H1 (cell line): Measurements from ENCODE around the gene TMUB1. TPM values are rescaled to one million over a fixed set of nuclear protein-coding genes. Genes with fewer than 3 reads are reported as not detected.

Experiments used
- BRCA1 ChIP-seq: IDR thresholded peaks from 2 replicates; pipeline ENCODE4 v1.6.1; 2012; ENCODE audit warnings: low read depth, low read length, improper control_type of control experiment
- CHD7 ChIP-seq: fragments of 300-600 bp; sonication (generic); IDR thresholded peaks from 2 replicates; pipeline ENCODE4 v1.7.1; 2012; ENCODE audit warnings: low read length, moderate library complexity, mild to moderate bottlenecking, inconsistent platforms; ENCODE audit not compliant: insufficient replicate concordance
- EP300 ChIP-seq, 2 experiments: IDR thresholded peaks; 1 replicate in 1 of 2; 2 replicates in 1 of 2; pipeline ENCODE4 v1.6.1; 2011 to 2012; ENCODE audit warnings: low read depth in 2 of 2, low read length in 2 of 2, mild to moderate bottlenecking in 2 of 2, borderline replicate concordance in 1 of 2, inconsistent platforms in 1 of 2, moderate library complexity in 1 of 2
- EZH2 ChIP-seq: fragments of 200-600 bp; sonication (generic); IDR thresholded peaks from 2 replicates; pipeline ENCODE4 v1.7.1; 2012; ENCODE audit warnings: low read depth, mild to moderate bottlenecking, moderate library complexity, low read length, inconsistent platforms; ENCODE audit not compliant: severe bottlenecking
- RAD21 ChIP-seq, 2 experiments: IDR thresholded peaks in 1 of 2; conservative IDR thresholded peaks in 1 of 2; 2 replicates each; pipeline ENCODE4 v1.6.1; 2011; ENCODE audit warnings: low read depth in 2 of 2, low read length in 2 of 2, improper control_type of control experiment in 1 of 2, inconsistent platforms in 1 of 2, mild to moderate bottlenecking in 1 of 2, moderate library complexity in 1 of 2
- SP2 ChIP-seq: IDR thresholded peaks from 2 replicates; pipeline ENCODE4 v1.6.1; 2012; ENCODE audit warnings: mild to moderate bottlenecking, low read length, inconsistent platforms
- TEAD4 ChIP-seq: IDR thresholded peaks from 2 replicates; pipeline ENCODE4 v1.6.1; 2012; ENCODE audit warnings: low read depth, low read length, inconsistent platforms, mixed read lengths
- polyA plus RNA-seq, 7 experiments: library from polyadenylated mRNA; depleted of rRNA in 3 of 7; stranded (reverse) in 5 of 7; unstranded in 2 of 7; fragments of >200 nt in 5 of 7; fragments of 200-250 nt in 2 of 7; gene quantifications; 1 replicate in 5 of 7; 2 replicates in 1 of 7; 4 replicates in 1 of 7; pipeline versions ENCODE4 v1.2.1 to v1.2.3, GENCODE V29; 2011 to 2013; ENCODE audit warnings: missing spikeins in 2 of 7, mixed read lengths in 2 of 7
- total RNA-seq: library from RNA; stranded (reverse); fragmentation: NEBNext Ultra II Directional; extraction: Animal tissue kit (Norgen Biotek cat#: 25700); gene quantifications from 2 replicates; pipeline ENCODE4 v1.2.1, GENCODE V29; 2021

TMUB1 gene
- total and polyA plus RNA-seq, 2 of the 8 experiments (the other 6 are each of a cell fraction or from before 2014, with no cell fraction given), result 41.4 to 56.2 TPM

- TF ChIP-seq CHD7 (no peak), RAD21 (IDR thresholded peaks at IDR 0.05 in 1 of 2, conservative IDR thresholded peaks at IDR 0.05 in 1 of 2; ENCODE audit: low read depth in 2 of 2, low read length in 2 of 2) (peak; percentile 9 to 29; a peak in 2 of 4 replicates), BRCA1 (no peak), EP300 (IDR thresholded peaks at IDR 0.05; ENCODE audit: borderline replicate concordance in 1 of 2, low read depth in 2 of 2, low read length in 2 of 2) (no peak), SP2 (no peak), TEAD4 (no peak), EZH2 (no peak)
Measured at GRCh38 chr7:151122276-151122675, 39.0 kb upstream of the TMUB1 start (continued).
